K562 (cell line): Measurements from ENCODE around the gene NPC1. TPM values are rescaled to one million over a fixed set of nuclear protein-coding genes. Genes with fewer than 3 reads are reported as not detected.

ENCODE experiments used
- ARID2 ChIP-seq: fragments of 450-650 bp; IDR thresholded peaks from 2 replicates; pipeline ENCODE4 v1.6.1; 2017; ENCODE audit warnings: antibody characterized with exemption, mild to moderate bottlenecking
- BHLHE40 ChIP-seq: IDR thresholded peaks from 2 replicates; pipeline ENCODE4 v1.6.1; 2011; ENCODE audit warnings: low read length, improper control_type of control experiment
- CBFA2T3 ChIP-seq: fragments of 450-650 bp; IDR thresholded peaks from 2 replicates; pipeline ENCODE4 v1.6.1; 2017
- CBX8 ChIP-seq: fragments of 200-600 bp; sonication (generic); IDR thresholded peaks from 2 replicates; pipeline ENCODE4 v1.6.1; 2012; ENCODE audit warnings: borderline replicate concordance, mixed run types, low read depth, mild to moderate bottlenecking, moderate library complexity, mixed read lengths, low read length, control low read depth, inconsistent platforms; ENCODE audit not compliant: poor library complexity, severe bottlenecking; ENCODE audit errors: extremely low read depth
- CREM ChIP-seq: IDR thresholded peaks from 2 replicates; pipeline ENCODE4 v1.6.1; 2014; ENCODE audit warnings: antibody characterized with exemption, low read depth
- CXXC5 ChIP-seq: fragments of 250-450 bp; sonication (Bioruptor Pico); IDR thresholded peaks from 2 replicates; pipeline ENCODE4 v1.8.0; 2022; ENCODE audit warnings: inconsistent platforms, mild to moderate bottlenecking, moderate library complexity
- DNMT1 ChIP-seq: fragments of 450-650 bp; IDR thresholded peaks from 2 replicates; pipeline ENCODE4 v1.6.1; 2016; ENCODE audit warnings: antibody characterized with exemption, mild to moderate bottlenecking
- ETV5 ChIP-seq: sonication (generic); formaldehyde crosslinking; IDR thresholded peaks from 2 replicates; pipeline ENCODE4 v1.4.0; 2020; ENCODE audit warnings: low read depth, mild to moderate bottlenecking, missing genetic modification reagents
- FOXP1 ChIP-seq: sonication (generic); formaldehyde crosslinking; IDR thresholded peaks from 2 replicates; pipeline ENCODE4 v1.8.0; 2022; ENCODE audit warnings: mild to moderate bottlenecking, missing genetic modification reagents
- GTF2A2 ChIP-seq: IDR thresholded peaks from 2 replicates; pipeline ENCODE4 v1.6.1; 2016; ENCODE audit warnings: mild to moderate bottlenecking, missing genetic modification characterization, missing compliant biosample characterization
- HMG20A ChIP-seq: fragments of 450-650 bp; formaldehyde crosslinking; conservative IDR thresholded peaks from 2 replicates; pipeline ENCODE4 v1.4.0; 2020; ENCODE audit warnings: mild to moderate bottlenecking, mixed read lengths
- MAZ ChIP-seq, 2 experiments: fragments of 450-650 bp in 1 of 2; sonication (generic) in 1 of 2; formaldehyde crosslinking; IDR thresholded peaks in 1 of 2; conservative IDR thresholded peaks in 1 of 2; 2 replicates each; pipeline versions ENCODE4 v1.4.0 to v1.5.0; 2020; ENCODE audit warnings: mild to moderate bottlenecking in 1 of 2, missing genetic modification reagents in 1 of 2
- PPARD ChIP-seq: fragments of 250-450 bp; sonication (Bioruptor Pico); IDR thresholded peaks from 2 replicates; pipeline ENCODE4 v1.8.0; 2022; ENCODE audit warnings: inconsistent platforms, mild to moderate bottlenecking, moderate library complexity
- REST ChIP-seq, 2 experiments: fragments of 450-650 bp; formaldehyde crosslinking in 1 of 2; IDR thresholded peaks; 2 replicates each; pipeline versions ENCODE4 v1.4.0 to v1.6.1; 2014 to 2020; ENCODE audit warnings: mild to moderate bottlenecking in 2 of 2, borderline replicate concordance in 1 of 2, low read depth in 1 of 2
- SAFB ChIP-seq: fragments of 200-400 bp; formaldehyde crosslinking; IDR thresholded peaks from 2 replicates; pipeline ENCODE4 v1.6.1; 2017; ENCODE audit warnings: low read depth, low read length, borderline replicate concordance
- SMAD1 ChIP-seq: fragments of 150-350 bp; IDR thresholded peaks from 2 replicates; pipeline ENCODE4 v1.6.1; 2014; ENCODE audit warnings: low read length, low read depth; ENCODE audit not compliant: partially characterized antibody
- SREBF2 ChIP-seq: sonication (generic); formaldehyde crosslinking; IDR thresholded peaks from 2 replicates; pipeline ENCODE4 v1.4.0; 2020; ENCODE audit warnings: mild to moderate bottlenecking, missing genetic modification reagents
- TCF3 ChIP-seq: sonication (generic); formaldehyde crosslinking; IDR thresholded peaks from 2 replicates; pipeline ENCODE4 v1.4.0; 2020; ENCODE audit warnings: mild to moderate bottlenecking, missing genetic modification reagents
- TSC22D4 ChIP-seq: fragments of 450-650 bp; IDR thresholded peaks from 2 replicates; pipeline ENCODE4 v1.6.1; 2016; ENCODE audit warnings: missing genetic modification characterization, missing biosample characterization, control low read depth
- XRCC5 ChIP-seq: fragments of 200-400 bp; formaldehyde crosslinking; IDR thresholded peaks from 2 replicates; pipeline ENCODE4 v1.6.1; 2017; ENCODE audit warnings: low read depth, mild to moderate bottlenecking, low read length
- ZEB2 ChIP-seq: fragments of 450-650 bp; IDR thresholded peaks from 2 replicates; pipeline ENCODE4 v1.6.1; 2016
- ZNF24 ChIP-seq: fragments of 450-650 bp; IDR thresholded peaks from 2 replicates; pipeline ENCODE4 v1.6.1; 2016
- ZNF316 ChIP-seq: fragments of 450-650 bp; IDR thresholded peaks from 2 replicates; pipeline ENCODE4 v1.6.1; 2016
- polyA plus RNA-seq, 8 experiments: library from polyadenylated mRNA; depleted of rRNA in 4 of 8; stranded (reverse) in 5 of 8; unstranded in 3 of 8; fragments of >200 nt; fragmentation: Nextera tagmentation in 2 of 8; fragmentation: Illumina TruSeq in 1 of 8; extraction: Ambion mirVana in 2 of 8; extraction: Trizol in 1 of 8; gene quantifications; 2 replicates each; pipeline versions ENCODE4 v1.2.1 to v1.2.3, GENCODE V29; 2011 to 2014; ENCODE audit warnings: inconsistent platforms in 1 of 8, missing spikeins in 1 of 8
- total RNA-seq, 7 experiments: library from RNA; depleted of rRNA in 6 of 7; stranded (reverse); fragments of >200 nt in 6 of 7; fragmentation: Illumina TruSeq in 2 of 7; extraction: Trizol in 2 of 7; gene quantifications; 2 replicates each; pipeline versions ENCODE4 v1.2.1 to v1.2.3, GENCODE V29; 2011 to 2021; ENCODE audit warnings: low replicate concordance in 1 of 7

Gene NPC1
- total and polyA plus RNA-seq, 9 of the 15 experiments (the other 6 are each of a cell fraction or from before 2014, with no cell fraction given) = 17.1 to 45.9 (median 27.6) TPM

GRCh38 chr18:23515911-23516546 lies 70.3 kb downstream of the NPC1 start (continued):
- TF ChIP-seq REST (IDR thresholded peaks at IDR 0.05; ENCODE audit: borderline replicate concordance) (peak; percentile 85), REST (CRISPR knock-in tag; IDR thresholded peaks at IDR 0.05; ENCODE audit: low read depth) (no peak), BHLHE40 (peak; percentile 34; the same call in 1 of the 2 replicates), CXXC5 (CRISPR knock-in tag) (0 out of 2 replicates have a peak, but pooled peaks have one; percentile 40), FOXP1 (CRISPR knock-in tag) (0 out of 2 replicates have a peak, but pooled peaks have one; percentile 42), ARID2 (no peak), SMAD1 (peak; percentile 28), MAZ (CRISPR knock-in tag; conservative IDR thresholded peaks at IDR 0.05 in 1 of 2, IDR thresholded peaks at IDR 0.05 in 1 of 2) (0 out of 4 replicates have a peak, but pooled peaks of 1 of the 2 experiments have one; percentile 41), TSC22D4 (tag) (no peak), TCF3 (CRISPR knock-in tag) (no peak), CREM (peak; percentile 87), CBX8 (no peak), SAFB (no peak), DNMT1 (no peak), PPARD (no peak), ETV5 (CRISPR knock-in tag) (peak; percentile 72; the same call in 1 of the 2 replicates), HMG20A (no peak), XRCC5 (peak; percentile 90; the same call in 1 of the 2 replicates), ZNF316 (no peak), CBFA2T3 (no peak), SREBF2 (CRISPR knock-in tag) (peak; percentile 43; the same call in 1 of the 2 replicates), GTF2A2 (tag) (no peak), ZEB2 (0 out of 2 replicates have a peak, but pooled peaks have one; percentile 16), ZNF24 (peak; percentile 36; the same call in 1 of the 2 replicates)
